ENCODE measurements around the gene YARS2. TPM values are rescaled to one million over a fixed set of nuclear protein-coding genes. Genes with fewer than 3 reads are reported as not detected.

Gene YARS2
- total RNA-seq = 10 to 100 TPM; 10.0 to 15.5 (median 14.7) TPM
- polyA plus RNA-seq = 10 to 100 TPM in 2 of 3 donors, 1 to 10 TPM in 1; 8.4 to 19.9 (median 12.3) TPM

- WGBS, 2 donors = 0% methylated on average over 39 of the region's 39 CpGs
- Histone ChIP-seq H3K9me3 (no peaks in the 10 kb centered on the region), H3K36me3 (peaks cover 0 to 32% (median 16%) of the 10 kb centered on the region in 4 donors), H3K4me3 (peak within 1 kb of the TSS; percentile 63 to 90 (median 74)), H3K4me1 (peaks cover 0 to 19% (median 16%) of the 10 kb centered on the region in 4 donors), H3K27ac (peak within 1 kb of the TSS; percentile 84 to 94 (median 90)), H3K27me3 (no peaks in the 10 kb centered on the region)
- DNase-seq = peak; percentile 98
- no peak for TF ChIP-seq EP300 (IDR thresholded peaks at IDR 0.05)
- peak; percentile 37 to 84 (median 54) for TF ChIP-seq POLR2AphosphoS5 (IDR thresholded peaks at IDR 0.05)
- peak; percentile 73 to 85 (median 78) for TF ChIP-seq CTCF (IDR thresholded peaks at IDR 0.05)
- TF ChIP-seq POLR2A (IDR thresholded peaks at IDR 0.05) = peak; percentile 22 to 33
- intact Hi-C loops (cut with DNase I) = loop anchor here (1.0 to 5.0 kb wide), 2 partner anchors 161 to 1266 kb away; partner anchors contain the start of gene ALG10
Measured at GRCh38 chr12:32755654-32756475, at the start of gene YARS2. Gene YARS2 (minus strand): TSS chr12:32755897. CDS start chr12:32755874, 23 bp downstream.

GRCh38 chr12:32804301-32804700 lies 48.6 kb upstream of the YARS2 start:
- intact Hi-C loops (cut with DNase I) = no loop called here
- DNase-seq = no peak
- Histone ChIP-seq H3K36me3 (no peaks in the 10 kb centered on the region), H3K4me3 (no peak overlapping the region), H3K4me1 (no peaks in the 10 kb centered on the region), H3K27me3 (no peaks in the 10 kb centered on the region), H3K27ac (no peak overlapping the region), H3K9me3 (no peaks in the 10 kb centered on the region)
- TF ChIP-seq CTCF (IDR thresholded peaks at IDR 0.05) = no peak
- TF ChIP-seq POLR2AphosphoS5 (IDR thresholded peaks at IDR 0.05) = no peak
- TF ChIP-seq EP300 (IDR thresholded peaks at IDR 0.05) = no peak
- no peak for TF ChIP-seq POLR2A (IDR thresholded peaks at IDR 0.05)
- WGBS, 2 donors = 88 to 93% methylated on average over 3 of the region's 3 CpGs

GRCh38 chr12:32801269-32801980 lies 45.7 kb upstream of the YARS2 start:
- no peak for DNase-seq
- Histone ChIP-seq H3K9me3 (no peaks in the 10 kb centered on the region), H3K36me3 (no peaks in the 10 kb centered on the region), H3K27ac (no peak overlapping the region), H3K4me3 (no peak overlapping the region), H3K27me3 (no peaks in the 10 kb centered on the region), H3K4me1 (no peaks in the 10 kb centered on the region)
- intact Hi-C loops (cut with DNase I) = no loop called here
- 82 to 83% methylated on average over 5 of the region's 5 CpGs for WGBS, 2 donors
- no peak for TF ChIP-seq POLR2AphosphoS5 (IDR thresholded peaks at IDR 0.05)
- TF ChIP-seq POLR2A (IDR thresholded peaks at IDR 0.05) = no peak
- no peak for TF ChIP-seq EP300 (IDR thresholded peaks at IDR 0.05)
- TF ChIP-seq CTCF (IDR thresholded peaks at IDR 0.05) = no peak

- H3K4me1 ChIP-seq = no peaks in the 10 kb centered on the region
- intact Hi-C loops (cut with DNase I) = no loop called here
- H3K27me3 ChIP-seq = no peaks in the 10 kb centered on the region
- no peaks in the 10 kb centered on the region for H3K9me3 ChIP-seq
- WGBS, 2 donors = 82 to 85% methylated on average over 4 of the region's 4 CpGs
- no peak for DNase-seq
- H3K27ac ChIP-seq = no peak overlapping the region
- no peak for TF ChIP-seq EP300 (IDR thresholded peaks at IDR 0.05)
- no peaks in the 10 kb centered on the region for H3K36me3 ChIP-seq
- H3K4me3 ChIP-seq = no peak overlapping the region
Measured at GRCh38 chr12:32794281-32794680, 38.6 kb upstream of the YARS2 start.

GRCh38 chr12:32789916-32790315 lies 34.2 kb upstream of the YARS2 start:
- Histone ChIP-seq H3K4me3 (no peak overlapping the region), H3K27ac (no peak overlapping the region), H3K36me3 (no peaks in the 10 kb centered on the region), H3K27me3 (no peaks in the 10 kb centered on the region), H3K4me1 (no peaks in the 10 kb centered on the region), H3K9me3 (no peaks in the 10 kb centered on the region)
- 58 to 61% methylated on average over 2 of the region's 2 CpGs for WGBS, 2 donors
- TF ChIP-seq EP300 (IDR thresholded peaks at IDR 0.05) (no peak), POLR2AphosphoS5 (IDR thresholded peaks at IDR 0.05) (no peak), POLR2A (IDR thresholded peaks at IDR 0.05) (no peak), CTCF (IDR thresholded peaks at IDR 0.05) (no peak)
- no peak for DNase-seq
- intact Hi-C loops (cut with DNase I) = no loop called here
